K562 (cell line): ENCODE results near the gene BRPF1. TPM values are rescaled to one million over a fixed set of nuclear protein-coding genes. Genes with fewer than 3 reads are reported as not detected.

Experiments used
- ADNP ChIP-seq: fragments of 200-800 bp; sonication (Bioruptor generic); IDR thresholded peaks from 2 replicates; pipeline ENCODE4 v1.6.1; 2016; ENCODE audit warnings: missing genetic modification characterization, missing compliant biosample characterization
- BCOR ChIP-seq: fragments of 450-650 bp; IDR thresholded peaks from 2 replicates; pipeline ENCODE4 v1.6.1; 2016
- CBX3 ChIP-seq, 2 experiments: IDR thresholded peaks; 1 replicate in 1 of 2; 2 replicates in 1 of 2; pipeline ENCODE4 v1.6.1; 2012; ENCODE audit warnings: inconsistent platforms in 2 of 2, low read length in 2 of 2, borderline replicate concordance in 1 of 2, control low read depth in 1 of 2
- CHD4 ChIP-seq: fragments of 200-600 bp; sonication (generic); IDR thresholded peaks from 3 replicates; pipeline ENCODE4 v1.6.1; 2012; ENCODE audit warnings: low read depth, mild to moderate bottlenecking, mixed read lengths, low read length, inconsistent platforms; ENCODE audit not compliant: insufficient read depth, insufficient replicate concordance, poor library complexity, severe bottlenecking
- FIP1L1 ChIP-seq: fragments of 200-400 bp; formaldehyde crosslinking; IDR thresholded peaks from 2 replicates; pipeline ENCODE4 v1.6.1; 2018; ENCODE audit warnings: mild to moderate bottlenecking, low read depth, low read length; ENCODE audit not compliant: poor library complexity, severe bottlenecking
- FOXP4 ChIP-seq: sonication (generic); formaldehyde crosslinking; IDR thresholded peaks from 2 replicates; pipeline ENCODE4 v1.8.0; 2022; ENCODE audit warnings: mild to moderate bottlenecking, missing genetic modification reagents, borderline replicate concordance
- GTF2B ChIP-seq: IDR thresholded peaks from 2 replicates; pipeline ENCODE4 v1.6.1; 2011; ENCODE audit not compliant: insufficient read length; ENCODE audit errors: extremely low read depth
- HDAC2 ChIP-seq: fragments of 450-650 bp; IDR thresholded peaks from 2 replicates; pipeline ENCODE4 v1.6.1; 2016; ENCODE audit warnings: mild to moderate bottlenecking
- KDM1A ChIP-seq, 2 experiments: fragments of 450-650 bp; IDR thresholded peaks; 2 replicates each; pipeline ENCODE4 v1.6.1; 2016; ENCODE audit warnings: mild to moderate bottlenecking in 2 of 2
- MBD1 ChIP-seq: fragments of 250-450 bp; sonication (Bioruptor Pico); IDR thresholded peaks from 2 replicates; pipeline ENCODE4 v1.8.0; 2022; ENCODE audit warnings: inconsistent platforms
- RBM39 ChIP-seq: fragments of 200-400 bp; formaldehyde crosslinking; optimal IDR thresholded peaks from 2 replicates; pipeline ENCODE3; 2018; ENCODE audit warnings: low read depth, low read length
- RCOR1 ChIP-seq, 2 experiments: IDR thresholded peaks; 2 replicates each; pipeline ENCODE4 v1.6.1; 2012; ENCODE audit warnings: low read depth in 2 of 2, low read length in 2 of 2, borderline replicate concordance in 1 of 2, improper control_type of control experiment in 1 of 2
- TFAM ChIP-seq: fragments of 250-450 bp; sonication (Bioruptor Pico); conservative IDR thresholded peaks from 2 replicates; pipeline ENCODE4 v1.5.0; 2021; ENCODE audit warnings: mild to moderate bottlenecking, moderate library complexity
- TRIM24 ChIP-seq, 2 experiments: fragments of 450-650 bp; IDR thresholded peaks; 2 replicates each; pipeline ENCODE4 v1.6.1; 2016
- UBTF ChIP-seq, 2 experiments: IDR thresholded peaks; 2 replicates each; pipeline ENCODE4 v1.6.1; 2012; ENCODE audit warnings: improper control_type of control experiment in 2 of 2, low read depth in 2 of 2, low read length in 2 of 2, borderline replicate concordance in 1 of 2
- ZNF143 ChIP-seq: sonication (generic); formaldehyde crosslinking; IDR thresholded peaks from 2 replicates; pipeline ENCODE4 v1.9.0; 2022; ENCODE audit warnings: mild to moderate bottlenecking, missing genetic modification reagents
- ZNF316 ChIP-seq: fragments of 450-650 bp; IDR thresholded peaks from 2 replicates; pipeline ENCODE4 v1.6.1; 2016
- ZNF449 ChIP-seq: fragments of 250-450 bp; sonication (Bioruptor Pico); IDR thresholded peaks from 2 replicates; pipeline ENCODE4 v1.8.0; 2022; ENCODE audit warnings: moderate library complexity, mild to moderate bottlenecking, inconsistent platforms
- polyA plus RNA-seq, 8 experiments: library from polyadenylated mRNA; depleted of rRNA in 4 of 8; stranded (reverse) in 5 of 8; unstranded in 3 of 8; fragments of >200 nt; fragmentation: Nextera tagmentation in 2 of 8; fragmentation: Illumina TruSeq in 1 of 8; extraction: Ambion mirVana in 2 of 8; extraction: Trizol in 1 of 8; gene quantifications; 2 replicates each; pipeline versions ENCODE4 v1.2.1 to v1.2.3, GENCODE V29; 2011 to 2014; ENCODE audit warnings: inconsistent platforms in 1 of 8, missing spikeins in 1 of 8
- total RNA-seq, 7 experiments: library from RNA; depleted of rRNA in 6 of 7; stranded (reverse); fragments of >200 nt in 6 of 7; fragmentation: Illumina TruSeq in 2 of 7; extraction: Trizol in 2 of 7; gene quantifications; 2 replicates each; pipeline versions ENCODE4 v1.2.1 to v1.2.3, GENCODE V29; 2011 to 2021; ENCODE audit warnings: low replicate concordance in 1 of 7

The BRPF1 gene
- total and polyA plus RNA-seq, 9 of the 15 experiments (the other 6 are each of a cell fraction or from before 2014, with no cell fraction given): 1.1 to 40.2 (median 23.5) TPM

- TF ChIP-seq FOXP4: 0 out of 2 replicates have a peak, but pooled peaks have one; percentile 54
- no peak for TF ChIP-seq TRIM24 (IDR thresholded peaks at IDR 0.05)
- peak; percentile 89 for TF ChIP-seq HDAC2
- no peak for TF ChIP-seq ZNF449
- peak; percentile 98 for TF ChIP-seq BCOR
- no peak for TF ChIP-seq TFAM
- peak; percentile 91 for TF ChIP-seq ADNP
- TF ChIP-seq UBTF (IDR thresholded peaks at IDR 0.05; ENCODE audit: borderline replicate concordance in 1 of 2, low read depth in 2 of 2, low read length in 2 of 2): 0 out of 4 replicates have a peak, but pooled peaks of 1 of the 2 experiments have one; percentile 22
- TF ChIP-seq ZNF143 (CRISPR knock-in tag): no peak
- TF ChIP-seq MBD1 (CRISPR knock-in tag): no peak
- peak in 1 of 2 experiments; percentile 72; a peak in 1 of 3 replicates for TF ChIP-seq CBX3 (IDR thresholded peaks at IDR 0.05; ENCODE audit: borderline replicate concordance in 1 of 2, low read length in 2 of 2)
- peak; percentile 23 for TF ChIP-seq RBM39
- TF ChIP-seq KDM1A (IDR thresholded peaks at IDR 0.05): peak; percentile 86 to 96
- TF ChIP-seq ZNF316: no peak
- TF ChIP-seq FIP1L1: no peak
- TF ChIP-seq RCOR1 (IDR thresholded peaks at IDR 0.05; ENCODE audit: borderline replicate concordance in 1 of 2, low read depth in 2 of 2, low read length in 2 of 2): peak in 1 of 2 experiments; percentile 68; a peak in 1 of 4 replicates
- no peak for TF ChIP-seq GTF2B
- peak; percentile 90 for TF ChIP-seq CHD4
These were observed 19.2 kb downstream of the BRPF1 start (continued) for GRCh38 chr3:9750556-9751411.
